HepG2 (cell line): ENCODE measurements around the gene MARCHF9. TPM values are rescaled to one million over a fixed set of nuclear protein-coding genes. Genes with fewer than 3 reads are reported as not detected.

Experiments
- ATF1 ChIP-seq: IDR thresholded peaks from 2 replicates; pipeline ENCODE4 v1.6.1; 2016; ENCODE audit warnings: mild to moderate bottlenecking, control low read depth
- ATF7-NPFF ChIP-seq: sonication (generic); formaldehyde crosslinking; IDR thresholded peaks from 2 replicates; pipeline ENCODE4 v1.8.1; 2023; ENCODE audit warnings: mild to moderate bottlenecking, low read depth, missing genetic modification reagents, moderate library complexity
- CCAR2 ChIP-seq: fragments of 200-400 bp; formaldehyde crosslinking; optimal IDR thresholded peaks from 2 replicates; pipeline ENCODE3; 2018; ENCODE audit warnings: low read depth, mild to moderate bottlenecking, low read length, moderate library complexity
- CHD2 ChIP-seq: IDR thresholded peaks from 2 replicates; pipeline ENCODE4 v1.6.1; 2011; ENCODE audit warnings: low read depth, low read length, improper control_type of control experiment
- HHEX ChIP-seq: IDR thresholded peaks from 2 replicates; pipeline ENCODE4 v1.6.1; 2016; ENCODE audit warnings: control low read depth
- KAT7 ChIP-seq: IDR thresholded peaks from 2 replicates; pipeline ENCODE4 v1.6.1; 2018; ENCODE audit warnings: borderline replicate concordance, missing compliant biosample characterization
- MED13 ChIP-seq: sonication (generic); formaldehyde crosslinking; IDR thresholded peaks from 2 replicates; pipeline ENCODE4 v1.5.0; 2020; ENCODE audit warnings: missing genetic modification reagents
- RARA ChIP-seq: IDR thresholded peaks from 2 replicates; pipeline ENCODE4 v1.6.1; 2016; ENCODE audit warnings: missing genetic modification reagents, missing compliant biosample characterization
- SAP130 ChIP-seq: IDR thresholded peaks from 2 replicates; pipeline ENCODE4 v1.6.1; 2016; ENCODE audit warnings: low read depth
- TAF1 ChIP-seq: sonication (generic); formaldehyde crosslinking; IDR thresholded peaks from 2 replicates; pipeline ENCODE4 v1.4.0; 2020; ENCODE audit warnings: missing genetic modification reagents
- ZNF180 ChIP-seq: sonication (generic); formaldehyde crosslinking; IDR thresholded peaks from 2 replicates; pipeline ENCODE4 v1.4.0; 2020; ENCODE audit warnings: low read depth, missing genetic modification reagents, borderline replicate concordance
- ZNF749 ChIP-seq: sonication (generic); formaldehyde crosslinking; IDR thresholded peaks from 2 replicates; pipeline ENCODE4 v1.8.0; 2022; ENCODE audit warnings: mild to moderate bottlenecking, missing genetic modification reagents, moderate library complexity, borderline replicate concordance
- polyA plus RNA-seq, 8 experiments: library from polyadenylated mRNA; depleted of rRNA in 3 of 8; stranded (reverse) in 7 of 8; unstranded in 1 of 8; fragments of >200 nt; fragmentation: Illumina TruSeq in 4 of 8; extraction: Trizol in 4 of 8; gene quantifications; 2 replicates each; pipeline versions ENCODE4 v1.2.1 to v1.2.3, GENCODE V29; 2011 to 2016; ENCODE audit warnings: low read depth in 4 of 8, missing spikeins in 1 of 8, mixed read lengths in 1 of 8; ENCODE audit not compliant: insufficient read depth in 1 of 8
- total RNA-seq, 5 experiments: library from RNA; depleted of rRNA; stranded (reverse); fragments of >200 nt; fragmentation: Illumina TruSeq; extraction: Trizol; gene quantifications; 2 replicates each; pipeline ENCODE4 v1.2.3, GENCODE V29; 2016; ENCODE audit warnings: low read depth in 1 of 5
- TF ChIP-seq, protein P1 (sequence below): sonication (generic); IDR thresholded peaks from 2 replicates; pipeline ENCODE4 v1.6.1; 2016; ENCODE audit warnings: low read depth, borderline replicate concordance
- TF ChIP-seq, protein P2 (sequence below): sonication (generic); formaldehyde crosslinking; IDR thresholded peaks from 2 replicates; pipeline ENCODE4 v1.5.1; 2020; ENCODE audit warnings: missing genetic modification reagents, mild to moderate bottlenecking, borderline replicate concordance
- TF ChIP-seq, protein P3 (sequence below): sonication (generic); formaldehyde crosslinking; conservative IDR thresholded peaks from 2 replicates; pipeline ENCODE4 v1.4.0; 2020; ENCODE audit warnings: mild to moderate bottlenecking, missing genetic modification reagents, moderate library complexity
- TF ChIP-seq, protein P4 (sequence below): sonication (generic); formaldehyde crosslinking; IDR thresholded peaks from 2 replicates; pipeline ENCODE4 v1.5.1; 2020; ENCODE audit warnings: missing genetic modification reagents, mild to moderate bottlenecking, borderline replicate concordance
- TF ChIP-seq, protein P5 (sequence below): sonication (generic); formaldehyde crosslinking; IDR thresholded peaks from 2 replicates; pipeline ENCODE4 v1.5.0; 2020; ENCODE audit warnings: missing genetic modification reagents
- TF ChIP-seq, protein P6 (sequence below): sonication (generic); formaldehyde crosslinking; IDR thresholded peaks from 2 replicates; pipeline ENCODE4 v1.4.0; 2020; ENCODE audit warnings: low read depth, mild to moderate bottlenecking, missing genetic modification reagents

Gene MARCHF9
- total and polyA plus RNA-seq, 2 of the 13 experiments (the other 11 are each of a cell fraction or from before 2014, with no cell fraction given), result 5.7 to 9.6 TPM

DNA sequence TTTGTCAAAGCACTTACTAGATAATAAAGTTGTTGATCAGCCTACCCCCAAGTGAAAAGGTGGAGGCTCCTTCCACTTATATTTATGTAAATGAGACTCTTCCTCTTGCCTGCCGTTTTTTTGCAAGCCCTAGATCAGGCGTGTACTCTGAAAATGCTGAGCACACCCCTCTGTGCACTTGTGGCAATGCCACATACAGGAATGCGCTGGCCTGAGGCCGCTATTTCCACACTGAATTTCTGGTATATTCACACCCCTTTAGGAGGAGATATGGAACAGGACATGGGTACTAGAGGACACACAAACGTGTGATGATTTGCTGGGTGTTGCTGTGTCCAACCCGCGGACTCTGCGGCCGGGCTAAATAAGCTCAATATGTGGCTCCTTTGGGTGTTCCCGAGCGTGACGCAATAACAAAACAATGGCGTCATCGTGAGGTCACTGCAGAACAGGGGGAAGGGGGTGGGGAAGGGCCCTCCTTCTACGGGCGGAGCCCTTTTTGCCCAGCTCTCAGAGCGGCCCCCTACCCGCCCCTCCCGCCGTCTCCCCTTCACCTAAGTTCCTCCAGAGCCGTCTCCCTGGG lies 10.6 kb upstream of the MARCHF9 start (continued):
- TF ChIP-seq, protein P1, sequence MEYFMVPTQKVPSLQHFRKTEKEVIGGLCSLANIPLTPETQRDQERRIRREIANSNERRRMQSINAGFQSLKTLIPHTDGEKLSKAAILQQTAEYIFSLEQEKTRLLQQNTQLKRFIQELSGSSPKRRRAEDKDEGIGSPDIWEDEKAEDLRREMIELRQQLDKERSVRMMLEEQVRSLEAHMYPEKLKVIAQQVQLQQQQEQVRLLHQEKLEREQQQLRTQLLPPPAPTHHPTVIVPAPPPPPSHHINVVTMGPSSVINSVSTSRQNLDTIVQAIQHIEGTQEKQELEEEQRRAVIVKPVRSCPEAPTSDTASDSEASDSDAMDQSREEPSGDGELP, result no peak
- TF ChIP-seq, protein P2, sequence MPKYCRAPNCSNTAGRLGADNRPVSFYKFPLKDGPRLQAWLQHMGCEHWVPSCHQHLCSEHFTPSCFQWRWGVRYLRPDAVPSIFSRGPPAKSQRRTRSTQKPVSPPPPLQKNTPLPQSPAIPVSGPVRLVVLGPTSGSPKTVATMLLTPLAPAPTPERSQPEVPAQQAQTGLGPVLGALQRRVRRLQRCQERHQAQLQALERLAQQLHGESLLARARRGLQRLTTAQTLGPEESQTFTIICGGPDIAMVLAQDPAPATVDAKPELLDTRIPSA (CRISPR knock-in tag), result no peak
- TF ChIP-seq, protein P3, sequence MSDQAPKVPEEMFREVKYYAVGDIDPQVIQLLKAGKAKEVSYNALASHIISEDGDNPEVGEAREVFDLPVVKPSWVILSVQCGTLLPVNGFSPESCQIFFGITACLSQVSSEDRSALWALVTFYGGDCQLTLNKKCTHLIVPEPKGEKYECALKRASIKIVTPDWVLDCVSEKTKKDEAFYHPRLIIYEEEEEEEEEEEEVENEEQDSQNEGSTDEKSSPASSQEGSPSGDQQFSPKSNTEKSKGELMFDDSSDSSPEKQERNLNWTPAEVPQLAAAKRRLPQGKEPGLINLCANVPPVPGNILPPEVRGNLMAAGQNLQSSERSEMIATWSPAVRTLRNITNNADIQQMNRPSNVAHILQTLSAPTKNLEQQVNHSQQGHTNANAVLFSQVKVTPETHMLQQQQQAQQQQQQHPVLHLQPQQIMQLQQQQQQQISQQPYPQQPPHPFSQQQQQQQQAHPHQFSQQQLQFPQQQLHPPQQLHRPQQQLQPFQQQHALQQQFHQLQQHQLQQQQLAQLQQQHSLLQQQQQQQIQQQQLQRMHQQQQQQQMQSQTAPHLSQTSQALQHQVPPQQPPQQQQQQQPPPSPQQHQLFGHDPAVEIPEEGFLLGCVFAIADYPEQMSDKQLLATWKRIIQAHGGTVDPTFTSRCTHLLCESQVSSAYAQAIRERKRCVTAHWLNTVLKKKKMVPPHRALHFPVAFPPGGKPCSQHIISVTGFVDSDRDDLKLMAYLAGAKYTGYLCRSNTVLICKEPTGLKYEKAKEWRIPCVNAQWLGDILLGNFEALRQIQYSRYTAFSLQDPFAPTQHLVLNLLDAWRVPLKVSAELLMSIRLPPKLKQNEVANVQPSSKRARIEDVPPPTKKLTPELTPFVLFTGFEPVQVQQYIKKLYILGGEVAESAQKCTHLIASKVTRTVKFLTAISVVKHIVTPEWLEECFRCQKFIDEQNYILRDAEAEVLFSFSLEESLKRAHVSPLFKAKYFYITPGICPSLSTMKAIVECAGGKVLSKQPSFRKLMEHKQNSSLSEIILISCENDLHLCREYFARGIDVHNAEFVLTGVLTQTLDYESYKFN (CRISPR knock-in tag), result no peak
- no peak for TF ChIP-seq ATF7-NPFF (CRISPR knock-in tag)
- TF ChIP-seq MED13 (CRISPR knock-in tag), result no peak
- no peak for TF ChIP-seq CCAR2
- TF ChIP-seq ATF1 (CRISPR knock-in tag), result no peak; the same call in 1 of the 2 replicates
- TF ChIP-seq CHD2, result no peak
- TF ChIP-seq ZNF749 (CRISPR knock-in tag), result no peak
- TF ChIP-seq SAP130 (CRISPR knock-in tag), result peak; percentile 4; the same call in 1 of the 2 replicates
- TF ChIP-seq, protein P4, sequence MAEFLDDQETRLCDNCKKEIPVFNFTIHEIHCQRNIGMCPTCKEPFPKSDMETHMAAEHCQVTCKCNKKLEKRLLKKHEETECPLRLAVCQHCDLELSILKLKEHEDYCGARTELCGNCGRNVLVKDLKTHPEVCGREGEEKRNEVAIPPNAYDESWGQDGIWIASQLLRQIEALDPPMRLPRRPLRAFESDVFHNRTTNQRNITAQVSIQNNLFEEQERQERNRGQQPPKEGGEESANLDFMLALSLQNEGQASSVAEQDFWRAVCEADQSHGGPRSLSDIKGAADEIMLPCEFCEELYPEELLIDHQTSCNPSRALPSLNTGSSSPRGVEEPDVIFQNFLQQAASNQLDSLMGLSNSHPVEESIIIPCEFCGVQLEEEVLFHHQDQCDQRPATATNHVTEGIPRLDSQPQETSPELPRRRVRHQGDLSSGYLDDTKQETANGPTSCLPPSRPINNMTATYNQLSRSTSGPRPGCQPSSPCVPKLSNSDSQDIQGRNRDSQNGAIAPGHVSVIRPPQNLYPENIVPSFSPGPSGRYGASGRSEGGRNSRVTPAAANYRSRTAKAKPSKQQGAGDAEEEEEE (CRISPR knock-in tag), result no peak
- TF ChIP-seq HHEX (CRISPR knock-in tag), result no peak
- no peak for TF ChIP-seq ZNF180 (CRISPR knock-in tag)
- TF ChIP-seq TAF1 (CRISPR knock-in tag), result peak; percentile 6; the same call in 1 of the 2 replicates
- TF ChIP-seq KAT7, result 0 out of 2 replicates have a peak, but pooled peaks have one; percentile 19
- no peak for TF ChIP-seq RARA (CRISPR knock-in tag)
- TF ChIP-seq, protein P5, sequence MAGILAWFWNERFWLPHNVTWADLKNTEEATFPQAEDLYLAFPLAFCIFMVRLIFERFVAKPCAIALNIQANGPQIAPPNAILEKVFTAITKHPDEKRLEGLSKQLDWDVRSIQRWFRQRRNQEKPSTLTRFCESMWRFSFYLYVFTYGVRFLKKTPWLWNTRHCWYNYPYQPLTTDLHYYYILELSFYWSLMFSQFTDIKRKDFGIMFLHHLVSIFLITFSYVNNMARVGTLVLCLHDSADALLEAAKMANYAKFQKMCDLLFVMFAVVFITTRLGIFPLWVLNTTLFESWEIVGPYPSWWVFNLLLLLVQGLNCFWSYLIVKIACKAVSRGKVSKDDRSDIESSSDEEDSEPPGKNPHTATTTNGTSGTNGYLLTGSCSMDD (CRISPR knock-in tag), result no peak
- TF ChIP-seq, protein P6, sequence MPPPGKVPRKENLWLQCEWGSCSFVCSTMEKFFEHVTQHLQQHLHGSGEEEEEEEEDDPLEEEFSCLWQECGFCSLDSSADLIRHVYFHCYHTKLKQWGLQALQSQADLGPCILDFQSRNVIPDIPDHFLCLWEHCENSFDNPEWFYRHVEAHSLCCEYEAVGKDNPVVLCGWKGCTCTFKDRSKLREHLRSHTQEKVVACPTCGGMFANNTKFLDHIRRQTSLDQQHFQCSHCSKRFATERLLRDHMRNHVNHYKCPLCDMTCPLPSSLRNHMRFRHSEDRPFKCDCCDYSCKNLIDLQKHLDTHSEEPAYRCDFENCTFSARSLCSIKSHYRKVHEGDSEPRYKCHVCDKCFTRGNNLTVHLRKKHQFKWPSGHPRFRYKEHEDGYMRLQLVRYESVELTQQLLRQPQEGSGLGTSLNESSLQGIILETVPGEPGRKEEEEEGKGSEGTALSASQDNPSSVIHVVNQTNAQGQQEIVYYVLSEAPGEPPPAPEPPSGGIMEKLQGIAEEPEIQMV (CRISPR knock-in tag), result no peak
